Measurements from ENCODE around the gene EHBP1.

The EHBP1 gene

GRCh38 chr2:62785216-62785615, 79.7 kb downstream of the EHBP1 start:
- no peak for DNase-seq (ENCODE audit: low read depth)

- no peak for DNase-seq (ENCODE audit: low read depth)
These were observed 80.5 kb downstream of the EHBP1 start for GRCh38 chr2:62785810-62786597.

GRCh38 chr2:62787386-62787785, 81.9 kb downstream of the EHBP1 start:
- no peak for DNase-seq (ENCODE audit: low read depth)

DNA sequence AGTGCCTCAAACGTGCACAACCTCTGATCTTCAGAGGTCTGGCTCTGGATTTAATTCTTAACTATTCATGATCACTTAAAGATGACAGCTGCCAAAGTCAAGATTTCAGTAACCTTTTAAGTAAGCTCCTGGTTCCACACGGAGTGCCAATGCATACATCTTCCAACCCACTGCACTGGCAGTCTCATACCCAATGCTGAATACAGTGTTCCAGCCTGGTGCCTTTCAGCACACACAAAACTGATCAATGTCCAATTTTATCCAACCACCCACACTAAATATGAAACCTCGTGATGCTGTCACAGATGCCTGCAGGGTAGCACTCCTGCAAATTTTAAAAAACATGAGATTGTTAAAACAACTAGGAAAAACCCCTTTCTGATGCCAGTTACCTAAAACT, 84.0 kb downstream of the EHBP1 start:
- no peak for DNase-seq (ENCODE audit: low read depth)

DNA sequence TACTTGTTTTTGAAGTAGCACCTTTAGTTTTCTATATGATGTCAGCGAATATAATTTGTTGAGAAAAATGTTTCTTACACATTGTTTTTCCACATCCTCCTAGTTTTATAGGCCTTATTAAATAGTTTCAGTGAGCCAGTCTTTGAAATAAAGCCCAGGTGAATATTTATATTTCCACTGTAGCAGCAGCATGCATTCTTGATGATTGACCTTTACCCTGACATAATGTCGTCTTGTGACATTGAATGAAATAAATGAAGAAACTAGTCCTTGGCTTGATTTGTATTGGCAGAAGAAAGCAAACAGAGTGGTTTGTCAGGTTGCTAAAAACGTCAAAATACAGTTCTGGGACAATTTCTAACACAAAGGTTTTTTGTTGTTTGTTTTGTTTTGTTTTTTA, 84.4 kb downstream of the EHBP1 start:
- DNase-seq (ENCODE audit: low read depth): no peak

DNA sequence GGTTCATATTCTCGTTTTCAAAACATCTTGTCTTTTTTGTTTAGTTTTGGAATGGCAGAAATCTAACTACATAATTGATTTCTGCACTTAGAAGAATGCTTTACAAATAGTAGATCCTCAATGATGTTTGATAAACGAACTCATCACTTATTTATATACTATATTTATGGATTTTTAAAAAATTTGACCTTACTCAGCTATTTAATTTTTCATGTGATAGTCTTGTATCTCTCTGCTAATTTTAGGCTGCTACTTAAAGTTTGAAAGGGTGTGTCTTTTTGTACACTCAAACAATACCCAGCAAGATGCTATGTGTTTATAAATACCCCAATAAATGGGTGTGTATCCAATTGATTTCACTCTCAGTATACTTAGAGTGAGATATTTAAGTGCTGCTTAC, 86.9 kb downstream of the EHBP1 start:
- no peak for DNase-seq (ENCODE audit: low read depth)

DNA sequence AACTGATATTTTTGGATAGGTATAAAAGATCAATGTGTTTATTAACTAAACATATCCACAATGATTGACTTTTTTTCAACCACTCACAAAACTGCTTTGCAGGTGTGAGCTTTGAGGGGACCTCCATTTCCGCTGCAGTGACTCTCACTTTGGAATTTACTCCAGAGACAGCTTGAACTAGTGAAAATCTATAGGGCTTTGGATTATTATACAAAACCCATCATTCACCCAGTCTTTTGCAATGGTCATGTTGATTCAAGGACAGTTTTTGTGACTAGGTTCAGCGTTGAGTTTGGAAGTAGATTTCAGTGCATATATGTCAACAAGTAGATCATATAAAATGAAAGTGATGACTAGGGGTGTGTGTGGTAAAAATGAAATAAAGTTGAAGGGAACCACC, 87.7 kb downstream of the EHBP1 start:
- DNase-seq (ENCODE audit: low read depth): no peak

DNA sequence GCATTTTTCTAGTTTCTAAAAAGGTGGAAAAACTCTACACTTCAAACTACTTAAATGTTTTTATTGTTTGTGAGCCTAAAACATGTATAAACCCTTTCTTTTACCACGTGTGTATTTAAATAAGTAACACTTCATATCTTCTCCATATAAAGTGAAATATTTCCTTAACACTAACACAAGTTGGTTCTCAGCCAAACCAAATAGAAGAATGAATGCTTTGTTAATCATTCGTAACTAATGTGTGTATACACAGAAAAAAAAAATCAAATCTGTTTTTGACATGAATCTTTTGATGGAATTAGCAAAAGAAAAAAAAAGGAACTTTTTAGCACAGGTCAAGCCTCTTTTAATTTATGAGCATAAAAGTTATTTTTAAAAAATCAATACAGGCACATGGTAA, 89.3 kb downstream of the EHBP1 start:
- DNase-seq (ENCODE audit: low read depth): no peak

DNA sequence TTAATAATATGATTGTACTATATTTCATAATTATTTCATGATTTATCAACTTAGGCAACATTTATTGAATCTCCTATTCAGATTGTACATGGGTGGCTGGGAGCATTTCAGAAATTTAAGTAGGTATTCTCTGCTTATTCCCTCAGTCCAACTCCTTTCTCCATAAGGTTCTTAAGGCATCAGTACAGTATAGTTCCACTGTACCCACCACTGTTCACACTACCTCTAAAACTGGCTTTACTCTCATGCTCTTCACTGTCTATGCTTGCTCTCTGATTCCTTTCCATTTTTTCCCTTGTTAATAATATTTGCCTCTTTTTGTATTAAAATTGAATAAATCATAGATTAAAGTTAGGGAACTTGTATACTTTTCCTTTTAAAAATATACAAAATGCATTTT, 89.8 kb downstream of the EHBP1 start:
- DNase-seq (ENCODE audit: low read depth): no peak

GRCh38 chr2:62797107-62797506, 91.6 kb downstream of the EHBP1 start:
- DNase-seq (ENCODE audit: low read depth): no peak

- no peak for DNase-seq (ENCODE audit: low read depth)
These were observed 95.1 kb downstream of the EHBP1 start for GRCh38 chr2:62800618-62801017.

GRCh38 chr2:62801110-62801509, 95.6 kb downstream of the EHBP1 start:
- no peak for DNase-seq (ENCODE audit: low read depth)

DNA sequence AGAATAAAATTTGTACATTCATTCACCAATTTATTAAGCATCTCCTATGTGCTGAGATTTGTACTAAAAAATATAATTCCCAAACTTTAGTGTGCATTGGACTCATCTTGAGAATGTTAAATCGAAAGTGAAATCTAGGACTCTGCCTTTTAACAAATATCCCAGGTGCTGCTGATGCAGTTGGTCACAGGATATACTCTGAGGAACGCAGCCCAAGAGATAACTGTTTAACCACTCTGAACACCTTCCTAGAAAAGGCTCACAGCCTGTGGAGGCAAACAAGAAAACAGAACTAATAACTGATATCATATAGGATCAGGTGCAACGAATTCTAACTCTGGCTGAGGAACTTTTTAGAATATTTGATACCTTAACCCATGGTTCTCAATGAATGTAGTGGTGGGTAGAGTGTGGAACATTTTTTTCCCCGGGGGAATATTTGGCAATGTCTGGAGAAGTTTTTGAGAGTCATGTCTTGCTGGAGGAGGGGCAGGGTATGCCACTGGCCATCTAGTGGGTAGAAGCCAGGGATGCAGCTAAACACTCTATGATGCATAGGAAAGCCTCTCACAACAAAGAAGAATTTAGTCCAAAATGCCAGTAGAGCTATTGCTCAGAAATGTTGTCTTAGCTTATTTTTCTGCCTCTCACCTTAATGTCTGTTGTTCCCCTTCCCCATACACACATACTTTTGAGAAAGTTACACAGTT, 96.5 kb downstream of the EHBP1 start:
- no peak for DNase-seq (ENCODE audit: low read depth)

DNA sequence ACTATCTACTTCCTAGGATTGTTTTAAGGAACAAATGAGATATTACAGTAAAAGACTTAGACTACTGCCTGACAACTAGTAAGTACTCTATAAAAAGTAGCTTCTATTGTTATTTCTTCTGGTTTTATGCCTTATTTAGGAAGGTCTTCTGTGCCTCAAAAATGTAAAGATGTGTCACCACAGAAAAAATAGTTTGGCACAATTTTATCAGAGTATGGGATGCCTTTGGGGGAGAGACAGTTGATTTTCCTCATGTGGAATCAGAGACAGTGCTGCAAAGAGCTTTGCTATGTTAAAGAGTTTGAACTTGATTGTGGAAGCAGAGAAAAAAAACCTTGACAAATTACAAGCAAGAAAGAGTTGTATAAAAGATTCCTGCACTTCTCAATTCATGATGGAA, 98.4 kb downstream of the EHBP1 start:
- no peak for DNase-seq (ENCODE audit: low read depth)

GRCh38 chr2:62806231-62806630, 100.7 kb downstream of the EHBP1 start:
- no peak for DNase-seq (ENCODE audit: low read depth)

DNA sequence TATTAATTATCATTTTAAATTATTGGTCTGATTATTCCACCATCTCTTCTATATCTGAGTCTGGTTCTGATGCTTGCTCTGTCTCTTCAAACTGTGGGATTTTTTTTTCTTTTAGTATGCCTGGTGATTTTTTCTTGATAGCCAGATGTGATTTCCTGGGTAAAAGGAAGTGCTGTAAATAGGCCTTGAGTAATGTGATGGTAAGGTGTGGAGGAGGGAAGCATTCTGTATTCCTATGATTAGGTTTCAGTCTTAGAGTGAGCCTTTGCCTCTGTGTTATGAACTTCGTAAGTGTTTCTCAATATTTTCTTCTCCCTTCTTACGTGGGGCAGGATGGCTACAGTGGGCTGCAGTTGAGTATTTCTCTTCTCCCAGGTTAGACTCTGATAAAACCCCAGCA, 103.0 kb downstream of the EHBP1 start:
- DNase-seq (ENCODE audit: low read depth): no peak

- DNase-seq (ENCODE audit: low read depth): no peak
These were observed 105.6 kb downstream of the EHBP1 start for GRCh38 chr2:62811086-62811485.

DNA sequence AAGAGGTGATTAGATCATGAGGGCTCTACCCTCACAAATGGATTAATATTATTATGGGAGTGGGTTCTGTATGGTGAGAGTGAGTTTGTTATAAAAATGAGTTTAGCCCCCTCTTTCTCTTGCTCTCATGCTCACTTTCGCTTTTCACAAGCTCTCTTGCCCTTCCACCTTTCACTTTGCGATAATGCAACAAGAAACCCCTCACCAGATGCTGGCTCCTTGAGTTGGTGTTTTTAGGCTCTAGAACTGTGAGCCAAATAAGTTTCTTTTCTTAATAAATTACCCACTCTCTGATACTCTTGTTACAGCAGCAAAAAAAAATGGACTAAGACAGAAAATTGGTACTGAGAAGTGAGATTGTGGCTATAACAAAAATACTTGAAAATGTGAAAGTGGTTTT, 106.5 kb downstream of the EHBP1 start:
- DNase-seq (ENCODE audit: low read depth): no peak

GRCh38 chr2:62812921-62813825, 107.7 kb downstream of the EHBP1 start:
- DNase-seq (ENCODE audit: low read depth): no peak

DNA sequence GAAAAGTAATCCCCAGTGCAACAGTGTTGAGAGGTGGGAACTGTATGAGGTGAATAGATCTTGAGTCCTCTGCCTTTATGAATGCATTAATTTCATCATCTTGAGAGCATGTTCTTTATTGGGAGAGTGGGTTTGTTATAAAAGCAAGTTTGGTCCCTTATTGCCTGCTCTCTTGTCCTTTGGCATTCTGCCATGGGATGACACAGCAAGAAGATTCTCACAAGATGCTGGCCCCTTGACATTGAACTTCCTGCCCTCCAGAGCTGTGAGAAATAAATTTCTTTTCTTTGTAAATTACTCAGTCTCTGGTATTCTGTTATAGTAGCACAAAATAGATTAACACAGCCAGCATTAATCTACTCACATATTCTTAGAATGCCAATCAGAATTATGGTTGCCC, 108.6 kb downstream of the EHBP1 start:
- no peak for DNase-seq (ENCODE audit: low read depth)

DNA sequence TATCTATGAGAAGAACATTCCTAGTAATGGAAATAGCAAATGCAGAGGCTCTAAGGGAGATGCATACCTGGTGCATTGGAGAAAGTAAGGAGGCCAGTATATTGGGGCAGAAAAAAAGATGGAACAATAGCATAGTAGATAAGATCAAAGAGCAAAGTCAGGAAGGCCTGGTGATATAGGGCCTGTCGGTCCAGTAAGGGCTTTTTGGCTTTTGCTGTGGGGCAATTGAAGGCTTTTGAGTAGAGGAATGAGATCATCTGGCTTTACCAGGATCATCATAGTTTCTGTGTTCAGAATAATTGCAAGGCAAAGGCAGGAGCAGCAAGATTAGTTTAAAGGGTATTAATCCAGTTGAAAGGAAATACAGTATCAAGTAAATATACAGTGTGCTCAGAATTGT, 111.8 kb downstream of the EHBP1 start:
- DNase-seq (ENCODE audit: low read depth): no peak

GRCh38 chr2:62817995-62818713, 112.6 kb downstream of the EHBP1 start:
- no peak for DNase-seq (ENCODE audit: low read depth)
